Measurements from ENCODE around the gene SAMD1. TPM values are rescaled to one million over a fixed set of nuclear protein-coding genes. Genes with fewer than 3 reads are reported as not detected.

Gene SAMD1
- total and polyA plus RNA-seq, 7 donors = 27.3 to 99.9 (median 40.3) TPM

- DNase-seq (no peak), ATAC-seq (peak in 2 of 4 donors; percentile 12 to 28)
- Histone ChIP-seq H3K9me3 (peaks cover 10% of the 10 kb centered on the region), H3K27ac (no peak overlapping the region), H3K36me3 (ENCODE audit: insufficient read depth in 1 of 2, low read depth in 1 of 2) (peaks cover 3 to 58% of the 10 kb centered on the region in 2 donors), H3K27me3 (ENCODE audit: insufficient read depth in 3 of 3, low read length in 2 of 3) (no peaks in the 10 kb centered on the region), H3K4me1 (peaks cover 5% of the 10 kb centered on the region), H3K4me3 (no peak overlapping the region)
- no peak for TF ChIP-seq CTCF (IDR thresholded peaks at IDR 0.05)
- 92 to 99% (median 94%) methylated on average over 8 to 11 of the region's 11 CpGs for WGBS, 3 donors
- intact Hi-C loops (cut with DNase I) = no loop called here
These were observed 5.9 kb upstream of the SAMD1 start for GRCh38 chr19:14096272-14096992.

- no peaks in the 10 kb centered on the region for H3K27me3 ChIP-seq (ENCODE audit: insufficient read depth in 3 of 3, low read length in 2 of 3)
- no peak overlapping the region for H3K4me3 ChIP-seq
- H3K36me3 ChIP-seq (ENCODE audit: insufficient read depth in 1 of 2, low read depth in 1 of 2) = peaks cover 0 to 42% of the 10 kb centered on the region in 2 donors
- DNase-seq = no peak
- peaks cover 6% of the 10 kb centered on the region for H3K4me1 ChIP-seq
- intact Hi-C loops (cut with DNase I) = no loop called here
- ATAC-seq = no peak
- TF ChIP-seq CTCF (IDR thresholded peaks at IDR 0.05) = no peak
- H3K27ac ChIP-seq = no peak overlapping the region
- 88% methylated on average over 7 of the region's 7 CpGs for WGBS, 3 donors
- peaks cover 10% of the 10 kb centered on the region for H3K9me3 ChIP-seq
These were observed 4.3 kb upstream of the SAMD1 start for GRCh38 chr19:14094854-14095253.

GRCh38 chr19:14093117-14093823, 2.7 kb upstream of the SAMD1 start:
- no peak for DNase-seq
- Histone ChIP-seq H3K27ac (no peak overlapping the region), H3K36me3 (ENCODE audit: insufficient read depth in 1 of 2, low read depth in 1 of 2) (peaks cover 0 to 35% of the 10 kb centered on the region in 2 donors), H3K27me3 (ENCODE audit: insufficient read depth in 3 of 3, low read length in 2 of 3) (no peaks in the 10 kb centered on the region), H3K9me3 (peaks cover 10% of the 10 kb centered on the region), H3K4me3 (no peak overlapping the region), H3K4me1 (peaks cover 6% of the 10 kb centered on the region)
- WGBS, 3 donors = 96 to 98% (median 98%) methylated on average over 9 of the region's 9 CpGs
- ATAC-seq = no peak
- intact Hi-C loops (cut with DNase I) = no loop called here
- no peak for TF ChIP-seq CTCF (IDR thresholded peaks at IDR 0.05)

- intact Hi-C loops (cut with DNase I) = loop anchor here in 1 of 2 donors (1.0 kb wide), 1 partner anchor 44 kb away; the partner anchor contains the start of gene ASF1B
- 20 to 30% (median 25%) methylated on average over 14 to 15 of the region's 15 CpGs for WGBS, 3 donors
These were observed 1.4 kb upstream of the SAMD1 start for GRCh38 chr19:14091813-14092462.

More at GRCh38 chr19:14091813-14092462, 1.4 kb upstream of the SAMD1 start:
- Histone ChIP-seq H3K4me1 (peaks cover 6% of the 10 kb centered on the region), H3K4me3 (peak overlapping the region; percentile 89), H3K36me3 (ENCODE audit: insufficient read depth in 1 of 2, low read depth in 1 of 2) (peaks cover 0 to 33% of the 10 kb centered on the region in 2 donors), H3K27me3 (ENCODE audit: insufficient read depth in 3 of 3, low read length in 2 of 3) (no peaks in the 10 kb centered on the region), H3K9me3 (peaks cover 10% of the 10 kb centered on the region), H3K27ac (peak overlapping the region; percentile 89)
- no peak for TF ChIP-seq CTCF (IDR thresholded peaks at IDR 0.05)
- ATAC-seq = peak in 3 of 4 donors; percentile 1 to 8 (median 4)
- no peak for DNase-seq
